Stimulated activated CD4-positive, alpha-beta T cell treated with anti-CD3 and anti-CD28 coated beads, Interleukin-4, amount 100 ng/mL, for 48 hours (primary cell): ENCODE results near the gene FBXL13.
"Not testable (repeated sequence)": the region's sequence is repeated elsewhere in the genome, so short reads cannot be mapped to it uniquely, and the experiment has no call there.

ENCODE experiments used
- DNase-seq, 2 donors: peaks; one replicate each; pipeline ENCODE4 v3.0.0-alpha.2; 2020; ENCODE audit warnings: low read depth in 2 of 2

The FBXL13 gene

GRCh38 chr7:102983602-102984001, 91.0 kb downstream of the FBXL13 start:
- no peak for DNase-seq

DNA sequence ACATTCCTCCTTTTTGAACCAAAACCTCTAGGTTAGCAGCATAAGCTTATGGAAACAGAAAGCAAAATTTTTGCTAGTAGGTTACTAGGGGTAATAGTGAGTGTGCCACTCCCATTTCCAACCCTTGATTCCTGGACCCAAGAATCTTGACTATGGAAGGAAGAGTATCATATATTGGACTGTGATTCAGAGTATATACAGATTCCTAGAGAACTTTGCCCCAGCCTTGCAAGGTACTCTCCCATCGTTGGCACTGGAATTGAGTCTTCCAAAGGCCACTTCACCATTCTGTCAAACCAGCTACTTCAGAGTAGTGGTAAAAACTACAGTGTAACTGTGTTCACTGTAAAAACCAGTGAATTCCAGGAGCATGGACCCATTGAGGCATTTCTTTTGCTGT, 92.4 kb downstream of the FBXL13 start:
- no peak for DNase-seq

DNA sequence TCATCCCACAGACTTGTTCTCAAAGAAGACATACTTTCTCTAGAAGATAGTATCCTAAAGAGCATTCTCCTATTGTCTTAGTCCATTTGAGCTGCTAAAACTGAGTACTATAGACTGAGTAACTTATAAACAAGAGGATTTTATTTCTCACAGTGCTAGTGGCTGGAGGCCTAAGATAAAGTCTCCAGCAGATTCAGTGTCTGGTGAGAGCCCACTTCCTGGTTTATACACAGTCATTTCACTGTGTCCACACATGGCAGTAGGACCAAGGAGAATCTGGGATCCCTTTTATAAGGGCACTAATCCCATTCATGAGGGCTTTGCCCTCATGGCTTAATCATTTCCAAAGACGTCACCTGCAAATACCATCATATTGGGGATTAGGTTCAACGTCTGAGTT, 93.1 kb downstream of the FBXL13 start:
- no peak for DNase-seq

DNA sequence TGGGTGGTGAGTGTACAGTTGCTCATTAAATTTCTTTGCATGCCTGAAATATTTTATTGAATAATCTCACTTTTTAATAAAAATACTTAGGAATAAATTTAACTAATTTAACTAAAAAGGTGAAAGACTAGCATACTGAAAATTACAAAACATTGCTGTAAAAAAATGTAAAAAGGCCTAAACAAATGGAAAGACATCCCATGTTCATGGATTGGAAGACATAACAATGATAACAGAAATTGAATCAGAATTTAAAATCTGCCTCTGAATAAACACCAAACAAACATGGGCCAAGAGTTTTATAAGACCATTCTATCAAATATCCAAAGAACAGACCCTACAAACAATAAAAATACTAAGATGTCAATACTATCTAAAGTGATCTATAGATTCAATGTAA, 94.9 kb downstream of the FBXL13 start:
- no peak for DNase-seq

DNA sequence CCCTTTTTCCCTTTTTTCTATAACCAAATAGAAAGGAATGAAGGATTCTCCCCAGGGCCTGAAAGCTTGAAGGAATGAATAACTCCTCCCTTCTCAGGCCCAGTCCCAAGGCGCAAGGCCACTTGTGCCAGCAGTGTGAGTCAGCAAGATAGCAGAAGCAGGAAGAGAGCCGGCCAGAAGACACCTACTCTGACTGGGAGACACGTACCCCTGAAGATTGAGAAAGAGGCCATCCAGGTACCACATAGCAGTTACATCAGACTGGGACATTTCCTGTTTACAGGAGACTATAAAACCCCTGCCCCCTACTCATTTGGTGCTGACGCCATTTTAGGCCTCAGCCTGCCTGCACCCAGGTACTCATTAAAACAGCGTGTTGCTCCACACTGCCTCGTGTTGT, 96.3 kb downstream of the FBXL13 start:
- no peak for DNase-seq

DNA sequence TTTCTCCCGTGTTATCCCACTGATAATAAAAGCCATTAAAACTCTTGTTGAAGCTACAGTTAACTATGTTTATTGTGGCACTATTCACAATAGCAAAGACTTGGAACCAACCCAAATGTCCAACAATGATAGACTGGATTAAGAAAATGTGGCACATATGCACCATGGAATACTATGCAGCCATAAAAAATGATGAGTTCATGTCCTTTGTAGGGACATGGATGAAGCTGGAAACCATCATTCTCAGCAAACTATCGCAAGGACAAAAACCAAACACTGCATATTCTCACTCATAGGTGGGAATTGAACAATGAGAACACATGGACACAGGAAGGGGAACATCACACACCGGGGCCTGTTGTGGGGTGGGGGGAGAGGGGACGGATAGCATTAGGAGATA, 97.0 kb downstream of the FBXL13 start:
- DNase-seq, result not testable (repeated sequence)

- DNase-seq, result no peak
These were observed 98.1 kb downstream of the FBXL13 start for GRCh38 chr7:102976493-102976892.

DNA sequence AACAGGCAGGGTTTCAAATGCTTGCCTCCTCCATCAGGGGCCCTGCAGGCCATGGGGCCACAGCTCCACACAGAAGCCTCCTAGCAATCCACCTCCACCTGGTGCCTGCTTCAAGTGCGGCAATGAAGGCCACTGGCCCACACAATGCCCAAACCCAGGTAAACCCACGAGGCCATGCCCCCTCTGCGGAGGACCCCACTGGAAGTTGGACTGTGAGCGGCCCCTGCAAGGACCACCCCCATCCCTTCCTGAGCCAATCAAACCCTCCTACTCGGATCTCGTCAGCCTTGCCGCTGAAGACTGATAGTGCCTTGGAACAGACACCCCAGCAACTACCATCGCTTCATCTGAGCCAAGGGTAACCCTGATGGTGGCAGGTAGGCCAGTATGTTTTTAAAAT, 98.7 kb downstream of the FBXL13 start:
- no peak for DNase-seq

- DNase-seq, result no peak
These were observed 100.0 kb downstream of the FBXL13 start for GRCh38 chr7:102974366-102975236.

- no peak for DNase-seq
These were observed 101.3 kb downstream of the FBXL13 start for GRCh38 chr7:102973096-102973802.

DNA sequence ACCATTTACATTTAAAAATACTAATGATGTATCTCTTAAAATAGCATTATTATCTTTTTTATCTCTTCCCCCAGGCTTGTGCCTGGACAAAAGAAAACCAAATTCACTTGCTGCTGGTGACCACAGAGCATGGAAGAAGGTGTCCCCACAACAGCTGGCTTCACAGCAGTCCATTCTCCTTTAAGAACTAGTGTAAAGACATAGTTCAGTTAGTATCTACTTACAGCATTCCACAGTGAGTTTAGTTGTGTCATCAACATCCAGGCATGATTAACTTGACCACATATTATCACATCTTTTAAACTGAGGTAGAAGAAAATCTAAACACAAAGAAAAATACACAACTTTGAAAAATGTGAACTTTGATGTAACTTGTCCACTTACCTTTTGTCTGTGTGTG, 106.8 kb downstream of the FBXL13 start:
- DNase-seq, result no peak

- DNase-seq, result no peak
These were observed 108.1 kb downstream of the FBXL13 start for GRCh38 chr7:102966465-102966864.

- not testable (repeated sequence) for DNase-seq
These were observed 112.6 kb downstream of the FBXL13 start for GRCh38 chr7:102961993-102962392.

GRCh38 chr7:102958004-102958403, 116.6 kb downstream of the FBXL13 start:
- DNase-seq, result not testable (repeated sequence)

- DNase-seq, result not testable (repeated sequence)
These were observed 120.2 kb downstream of the FBXL13 start for GRCh38 chr7:102954359-102954758.

DNA sequence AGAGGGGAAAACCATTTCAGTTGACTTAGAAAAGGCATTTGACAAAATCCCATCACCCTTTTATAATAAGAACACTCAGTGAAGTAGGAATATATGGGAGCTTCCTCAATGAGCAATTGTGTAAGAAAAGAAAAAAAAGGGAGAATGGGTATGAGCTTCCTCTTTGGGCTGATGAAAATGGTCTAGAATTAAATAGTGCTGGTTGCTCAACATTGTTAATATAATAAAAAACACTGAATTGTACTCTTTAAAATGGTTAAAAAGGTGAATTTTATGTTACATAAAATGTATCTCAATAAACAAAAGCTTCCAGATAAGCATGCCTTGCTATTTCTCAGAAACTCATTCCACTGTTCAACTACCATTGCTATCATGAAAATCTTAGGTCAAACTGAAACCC, 121.2 kb downstream of the FBXL13 start:
- no peak for DNase-seq

DNA sequence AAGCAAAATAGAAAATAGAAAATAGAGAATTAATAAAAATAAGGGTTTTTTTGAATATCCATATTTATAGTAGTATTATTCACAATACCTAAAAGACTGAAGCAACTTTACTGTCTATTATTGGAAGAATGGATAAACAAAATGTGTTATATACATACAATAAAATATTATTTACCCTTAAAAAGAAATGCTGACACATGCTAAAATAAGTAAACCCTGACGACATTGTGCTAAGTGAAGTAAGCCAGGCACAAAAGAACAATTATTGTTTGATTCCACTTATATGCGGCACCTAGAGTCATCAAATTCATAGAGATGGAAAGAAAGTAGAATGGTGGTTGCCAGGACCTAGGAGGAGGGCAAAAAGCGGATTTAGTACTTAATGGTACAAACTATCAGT, 122.8 kb downstream of the FBXL13 start:
- no peak for DNase-seq

DNA sequence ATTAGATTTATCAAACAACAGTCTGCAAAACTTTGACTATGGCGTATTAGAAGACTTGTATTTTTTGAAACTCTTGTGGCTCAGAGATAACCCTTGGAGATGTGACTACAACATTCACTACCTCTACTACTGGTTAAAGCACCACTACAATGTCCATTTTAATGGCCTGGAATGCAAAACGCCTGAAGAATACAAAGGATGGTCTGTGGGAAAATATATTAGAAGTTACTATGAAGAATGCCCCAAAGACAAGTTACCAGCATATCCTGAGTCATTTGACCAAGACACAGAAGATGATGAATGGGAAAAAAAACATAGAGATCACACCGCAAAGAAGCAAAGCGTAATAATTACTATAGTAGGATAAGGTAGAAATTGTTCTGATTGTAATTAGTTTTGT, 130.4 kb downstream of the FBXL13 start:
- no peak for DNase-seq

- DNase-seq, result no peak
These were observed 131.0 kb downstream of the FBXL13 start for GRCh38 chr7:102943423-102944169.

- DNase-seq, result no peak
These were observed 131.7 kb downstream of the FBXL13 start for GRCh38 chr7:102942868-102943267.

GRCh38 chr7:102942181-102942866, 132.3 kb downstream of the FBXL13 start:
- DNase-seq, result no peak

- DNase-seq, result no peak
These were observed 135.9 kb downstream of the FBXL13 start for GRCh38 chr7:102938679-102939078.
